H9 (cell line): ENCODE data around the gene KATNB1. TPM values are rescaled to one million over a fixed set of nuclear protein-coding genes. Genes with fewer than 3 reads are reported as not detected.
"Not testable (repeated sequence)": the region's sequence is repeated elsewhere in the genome, so short reads cannot be mapped to it uniquely, and the experiment has no call there.

ENCODE experiments used
- DNase-seq: peaks from one replicate; pipeline ENCODE4 v3.0.0-alpha.2; 2017
- H2AFZ ChIP-seq: one replicate; pipeline ENCODE4 v1.6.1; 2013; ENCODE audit warnings: mild to moderate bottlenecking, low read length, control low read depth, moderate library complexity
- H2AK5ac ChIP-seq: 2 replicates; pipeline ENCODE4 v1.6.1; 2013; ENCODE audit warnings: low read length, control low read depth, mixed read lengths; ENCODE audit not compliant: insufficient read length
- H2BK120ac ChIP-seq: one replicate; pipeline ENCODE4 v1.6.1; 2013; ENCODE audit warnings: low read depth, mild to moderate bottlenecking, low read length, control low read depth, inconsistent platforms; ENCODE audit not compliant: poor library complexity, severe bottlenecking
- H2BK12ac ChIP-seq: 2 replicates; pipeline ENCODE4 v1.6.1; 2013; ENCODE audit warnings: low read length, control low read depth, mixed read lengths, low read depth; ENCODE audit not compliant: insufficient read length
- H2BK15ac ChIP-seq: 2 replicates; pipeline ENCODE4 v1.6.1; 2013; ENCODE audit warnings: low read depth, low read length, control low read depth
- H2BK20ac ChIP-seq: one replicate; pipeline ENCODE4 v1.6.1; 2013; ENCODE audit warnings: low read depth, mild to moderate bottlenecking, low read length, control low read depth, inconsistent platforms; ENCODE audit not compliant: poor library complexity, severe bottlenecking
- H2BK5ac ChIP-seq: 2 replicates; pipeline ENCODE4 v1.6.1; 2013; ENCODE audit warnings: low read length, control low read depth, mixed read lengths; ENCODE audit not compliant: insufficient read length
- H3K14ac ChIP-seq: 2 replicates; pipeline ENCODE4 v1.6.1; 2013; ENCODE audit warnings: low read length, control low read depth; ENCODE audit not compliant: insufficient read depth
- H3K18ac ChIP-seq: 2 replicates; pipeline ENCODE4 v1.6.1; 2013; ENCODE audit warnings: low read depth, mild to moderate bottlenecking, mixed read lengths, low read length, control low read depth; ENCODE audit not compliant: insufficient read length
- H3K23ac ChIP-seq: 2 replicates; pipeline ENCODE4 v1.6.1; 2013; ENCODE audit warnings: low read length, control low read depth, mixed read lengths, low read depth; ENCODE audit not compliant: insufficient read length
- H3K23me2 ChIP-seq: 2 replicates; pipeline ENCODE4 v1.6.1; 2013; ENCODE audit warnings: low read depth, mild to moderate bottlenecking, mixed read lengths, low read length, control low read depth; ENCODE audit not compliant: insufficient read length, poor library complexity, severe bottlenecking
- H3K27ac ChIP-seq: 2 replicates; pipeline ENCODE4 v1.5.1; 2013; ENCODE audit warnings: low read length, control low read depth, mixed read lengths, low read depth; ENCODE audit not compliant: insufficient read length
- H3K27me3 ChIP-seq: 2 replicates; pipeline ENCODE4 v1.6.1; 2013; ENCODE audit warnings: low read length, control low read depth, inconsistent platforms; ENCODE audit not compliant: insufficient read depth
- H3K4ac ChIP-seq: 2 replicates; pipeline ENCODE4 v1.6.1; 2013; ENCODE audit warnings: low read depth, mild to moderate bottlenecking, control low read depth, inconsistent platforms, low read length, moderate library complexity
- H3K4me1 ChIP-seq: 2 replicates; pipeline ENCODE4 v1.6.1; 2013; ENCODE audit warnings: low read length, control low read depth, inconsistent platforms; ENCODE audit not compliant: insufficient read depth
- H3K4me2 ChIP-seq: 2 replicates; pipeline ENCODE4 v1.6.1; 2013; ENCODE audit warnings: low read length, control low read depth, mixed read lengths; ENCODE audit not compliant: insufficient read length, insufficient read depth
- H3K56ac ChIP-seq: 2 replicates; pipeline ENCODE4 v1.6.1; 2013; ENCODE audit warnings: low read depth, mild to moderate bottlenecking, mixed read lengths, low read length, control low read depth; ENCODE audit not compliant: insufficient read length
- H3K79me1 ChIP-seq: 2 replicates; pipeline ENCODE4 v1.6.1; 2013; ENCODE audit warnings: low read depth, mild to moderate bottlenecking, moderate library complexity, low read length, control low read depth, inconsistent platforms; ENCODE audit not compliant: insufficient read depth, poor library complexity, severe bottlenecking
- H3K79me2 ChIP-seq: 2 replicates; pipeline ENCODE4 v1.6.1; 2013; ENCODE audit warnings: low read length, control low read depth, inconsistent platforms; ENCODE audit not compliant: insufficient read depth
- H3K9ac ChIP-seq: 2 replicates; pipeline ENCODE4 v1.6.1; 2013; ENCODE audit warnings: low read length, control low read depth, mixed read lengths; ENCODE audit not compliant: insufficient read length; ENCODE audit errors: extremely low read depth
- H3K9me3 ChIP-seq: one replicate; pipeline ENCODE4 v1.6.1; 2013; ENCODE audit warnings: low read depth, low read length, inconsistent platforms; ENCODE audit not compliant: control insufficient read depth
- H3T11ph ChIP-seq: one replicate; pipeline ENCODE4 v1.6.1; 2013; ENCODE audit warnings: mild to moderate bottlenecking, low read length, control low read depth, inconsistent platforms
- H4K20me1 ChIP-seq: one replicate; pipeline ENCODE4 v1.6.1; 2013; ENCODE audit not compliant: control insufficient read depth, insufficient read length, insufficient read depth
- H4K5ac ChIP-seq: 2 replicates; pipeline ENCODE4 v1.6.1; 2013; ENCODE audit warnings: low read depth, mild to moderate bottlenecking, mixed read lengths, low read length, control low read depth; ENCODE audit not compliant: insufficient read length
- H4K8ac ChIP-seq: replicated peaks from 2 replicates; pipeline ENCODE4 v1.6.1; 2013; ENCODE audit warnings: low read length, control low read depth, mixed read lengths, low read depth; ENCODE audit not compliant: insufficient read length
- H4K91ac ChIP-seq: 2 replicates; pipeline ENCODE4 v1.6.1; 2013; ENCODE audit warnings: low read depth, mild to moderate bottlenecking, moderate library complexity, mixed read lengths, low read length, control low read depth; ENCODE audit not compliant: insufficient read length
- H3K27ac Mint-ChIP-seq, 3 experiments: 2 replicates in 2 of 3; 3 replicates in 1 of 3; pipeline ENCODE4 v1.8.0; 2020 to 2021; ENCODE audit warnings: mixed read lengths in 3 of 3, mild to moderate bottlenecking in 1 of 3, moderate library complexity in 1 of 3
- H3K27me3 Mint-ChIP-seq: 2 replicates; pipeline ENCODE4 v1.8.0; 2021; ENCODE audit warnings: low read depth, mild to moderate bottlenecking, moderate library complexity, mixed read lengths
- H3K36me3 Mint-ChIP-seq, 3 experiments: 2 replicates in 2 of 3; 3 replicates in 1 of 3; pipeline ENCODE4 v1.8.0; 2020 to 2021; ENCODE audit warnings: low read depth in 3 of 3, mixed read lengths in 3 of 3; ENCODE audit not compliant: insufficient read depth in 1 of 3
- H3K4me1 Mint-ChIP-seq, 2 experiments: 2 replicates each; pipeline ENCODE4 v1.8.0; 2020; ENCODE audit warnings: mixed read lengths in 2 of 2
- H3K4me3 Mint-ChIP-seq, 2 experiments: 2 replicates in 1 of 2; 3 replicates in 1 of 2; pipeline ENCODE4 v1.8.0; 2020 to 2021; ENCODE audit warnings: mild to moderate bottlenecking in 2 of 2, mixed read lengths in 2 of 2, moderate library complexity in 1 of 2
- H3K9me3 Mint-ChIP-seq, 2 experiments: 2 replicates in 1 of 2; 3 replicates in 1 of 2; pipeline ENCODE4 v1.8.0; 2020; ENCODE audit warnings: mild to moderate bottlenecking in 2 of 2, mixed read lengths in 2 of 2, moderate library complexity in 1 of 2
- CTCF ChIP-seq: fragments of 200-600 bp; sonication (generic); conservative IDR thresholded peaks from 3 replicates; pipeline ENCODE4 v1.8.0; 2021; ENCODE audit warnings: antibody characterized with exemption, mild to moderate bottlenecking
- WGBS: extraction: QIAGEN DNeasy Blood & Tissue Kit; methylation state at CpG from one replicate; pipeline ENCODE4 v1.1.7; 2013; ENCODE audit warnings: missing lambda C conversion rate, low lambda C conversion rate, mixed read lengths; ENCODE audit not compliant: insufficient read length; ENCODE audit errors: extremely low coverage; 5-methylcytosine and 5-hydroxymethylcytosine counted together
- total RNA-seq: library from RNA; stranded (reverse); gene quantifications from 2 replicates; pipeline ENCODE4 v1.2.1, GENCODE V29; 2021

The KATNB1 gene
- total RNA-seq, 1 experiment from 2014 or later, result 29.9 TPM

DNA sequence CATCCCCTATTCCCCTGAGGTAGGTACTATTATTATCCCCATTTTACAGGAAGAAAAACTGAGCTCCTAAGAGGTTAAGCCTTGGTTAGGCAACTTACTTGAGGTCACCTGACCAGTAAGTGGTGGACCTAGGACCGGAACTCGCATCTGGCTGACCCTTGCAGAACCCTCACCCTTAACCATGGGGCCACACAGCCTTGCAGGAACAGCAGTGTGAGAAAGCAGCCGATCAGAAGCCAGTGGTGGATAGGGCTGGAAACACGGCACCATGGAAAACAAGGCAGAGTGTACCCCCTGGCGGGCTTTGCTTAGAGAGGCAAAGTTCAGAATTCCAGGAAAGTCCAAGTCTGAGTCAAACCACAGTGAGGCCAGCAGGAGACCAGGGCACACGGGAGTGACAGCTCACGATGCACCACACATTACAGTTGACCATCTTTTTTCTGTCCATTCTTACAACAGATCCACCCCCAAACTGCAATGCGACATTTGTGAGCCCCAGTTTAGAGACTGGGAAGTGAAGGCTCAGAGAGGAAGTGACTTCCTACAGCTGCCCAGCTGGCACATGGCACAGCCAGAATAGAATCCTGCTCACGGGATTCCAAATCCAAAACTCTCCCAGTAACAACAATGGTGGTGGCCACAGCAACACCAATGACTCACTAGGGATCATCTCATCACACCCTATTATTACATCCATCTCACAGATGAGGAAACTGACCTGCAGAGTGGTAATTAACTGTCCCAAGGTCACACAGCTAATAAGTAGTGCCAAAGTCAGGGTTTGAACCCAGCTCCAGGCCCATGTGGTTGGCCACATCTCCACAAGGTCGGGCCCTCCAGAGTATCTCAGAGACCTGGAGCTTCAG lies 46.4 kb downstream of the KATNB1 start:
- no peak overlapping the region for H3K27ac ChIP-seq
- H3K4ac ChIP-seq, result no peak overlapping the region
- no peak overlapping the region for H2AFZ ChIP-seq
- H2BK5ac ChIP-seq, result no peak overlapping the region
- H4K20me1 ChIP-seq, result no peaks in the 10 kb centered on the region
- H2BK120ac ChIP-seq, result no peak overlapping the region
- no peak overlapping the region for H3K23ac ChIP-seq
- no peak overlapping the region for H2BK20ac ChIP-seq
- peak overlapping the region; percentile 52 for H4K91ac ChIP-seq
- no peaks in the 10 kb centered on the region for H3K23me2 ChIP-seq
- no peak overlapping the region for H3T11ph ChIP-seq
- H3K4me1 ChIP-seq, result no peaks in the 10 kb centered on the region
- H2BK15ac ChIP-seq, result no peak overlapping the region
- no peak overlapping the region for H2AK5ac ChIP-seq
- no peaks in the 10 kb centered on the region for H3K79me1 ChIP-seq
- H3K56ac ChIP-seq, result no peak overlapping the region
- no peak overlapping the region for H4K8ac ChIP-seq
- H3K9me3 ChIP-seq, result no peaks in the 10 kb centered on the region
- DNase-seq, result no peak
- H3K4me3 Mint-ChIP-seq, result no peak overlapping the region
- TF ChIP-seq CTCF, result no peak
- no peaks in the 10 kb centered on the region for H3K27me3 ChIP-seq
- no peaks in the 10 kb centered on the region; a peak in 1 of 7 replicates for H3K36me3 Mint-ChIP-seq
- no peak overlapping the region for H3K14ac ChIP-seq
- H3K27ac Mint-ChIP-seq, result no peak overlapping the region; a peak in 1 of 7 replicates
- H3K4me1 Mint-ChIP-seq, result peaks cover 7 to 14% of the 10 kb centered on the region in 2 experiments
- no peak overlapping the region for H3K18ac ChIP-seq
- H3K79me2 ChIP-seq, result no peaks in the 10 kb centered on the region
- H3K4me2 ChIP-seq, result no peak overlapping the region
- H4K5ac ChIP-seq, result no peak overlapping the region
- no peaks in the 10 kb centered on the region for H3K9me3 Mint-ChIP-seq
- peaks cover 3% of the 10 kb centered on the region for H3K27me3 Mint-ChIP-seq
- no CpG with 5 or more reads among the region's 10 CpGs for WGBS
- no peak overlapping the region for H2BK12ac ChIP-seq
- no peak overlapping the region for H3K9ac ChIP-seq

DNA sequence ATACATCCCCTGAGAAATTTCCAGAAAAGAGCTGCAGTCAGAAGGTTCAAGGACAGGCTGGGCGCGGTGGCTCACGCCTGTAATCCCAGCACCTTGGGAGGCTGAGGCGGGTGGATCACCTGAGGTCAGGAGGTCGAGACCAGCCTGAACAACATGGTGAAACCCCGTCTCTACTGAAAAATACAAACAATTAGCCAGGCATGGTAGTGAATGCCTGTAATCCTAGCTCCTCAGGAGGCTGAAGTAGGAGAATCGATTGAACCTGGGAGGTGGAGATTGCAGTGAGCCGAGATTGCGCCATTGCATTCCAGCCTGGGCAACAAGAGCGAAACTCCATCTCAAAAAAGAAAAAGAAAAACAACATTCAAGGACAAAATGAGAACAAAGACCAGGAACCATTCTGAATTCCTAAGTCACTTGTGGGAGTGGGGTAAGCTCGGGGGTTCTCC lies 47.1 kb downstream of the KATNB1 start:
- H3K9me3 ChIP-seq, H3K56ac ChIP-seq, H3K79me1 ChIP-seq, H3K23me2 ChIP-seq, DNase-seq, H2BK5ac ChIP-seq, H3K27me3 Mint-ChIP-seq, H3K27me3 ChIP-seq, H3K4me1 ChIP-seq, H3K14ac ChIP-seq, H2BK12ac ChIP-seq, H3K4me3 Mint-ChIP-seq, H4K8ac ChIP-seq, H2BK20ac ChIP-seq, H3K18ac ChIP-seq, H3K27ac ChIP-seq, H3K23ac ChIP-seq, H4K20me1 ChIP-seq, H3K36me3 Mint-ChIP-seq, H3K9ac ChIP-seq, H2AFZ ChIP-seq, H4K5ac ChIP-seq, H3K9me3 Mint-ChIP-seq, H3K4me2 ChIP-seq, H2BK15ac ChIP-seq, H3K79me2 ChIP-seq, H2BK120ac ChIP-seq, H3T11ph ChIP-seq, H3K4ac ChIP-seq, H2AK5ac ChIP-seq: not testable (repeated sequence)
- peak overlapping the region in 1 of 3 experiments; percentile 44; a peak in 3 of 7 replicates for H3K27ac Mint-ChIP-seq
- H3K4me1 Mint-ChIP-seq, result peaks cover 7 to 15% of the 10 kb centered on the region in 2 experiments
- WGBS, result no CpG with 5 or more reads among the region's 11 CpGs
- peak overlapping the region; percentile 52 for H4K91ac ChIP-seq
